ENCODE data around the gene LGALSL.

LGALSL gene

GRCh38 chr2:64474121-64474571, 20.2 kb downstream of the LGALSL start:
- no peak for DNase-seq

GRCh38 chr2:64474636-64475035, 20.7 kb downstream of the LGALSL start:
- no peak for DNase-seq

GRCh38 chr2:64477037-64477436, 23.1 kb downstream of the LGALSL start:
- no peak for DNase-seq

GRCh38 chr2:64477979-64478378, 24.0 kb downstream of the LGALSL start:
- DNase-seq: no peak

- DNase-seq: no peak
Observed at GRCh38 chr2:64478502-64479230, 24.7 kb downstream of the LGALSL start.

- no peak for DNase-seq
Observed at GRCh38 chr2:64479259-64480117, 25.5 kb downstream of the LGALSL start.

- no peak for DNase-seq
Observed at GRCh38 chr2:64481665-64482064, 27.7 kb downstream of the LGALSL start.

- no peak for DNase-seq
Observed at GRCh38 chr2:64482243-64482642, 28.3 kb downstream of the LGALSL start.

- no peak for DNase-seq
Observed at GRCh38 chr2:64482765-64483504, 29.0 kb downstream of the LGALSL start.

- DNase-seq: no peak
Observed at GRCh38 chr2:64485331-64485730, 31.4 kb downstream of the LGALSL start.

GRCh38 chr2:64485961-64486360, 32.0 kb downstream of the LGALSL start:
- DNase-seq: no peak

- DNase-seq: no peak
Observed at GRCh38 chr2:64487256-64488049, 33.5 kb downstream of the LGALSL start.

GRCh38 chr2:64488050-64488974, 34.4 kb downstream of the LGALSL start:
- DNase-seq: peak in 1 of 2 donors; percentile 25

- DNase-seq: no peak
Observed at GRCh38 chr2:64489081-64489751, 35.3 kb downstream of the LGALSL start.

- DNase-seq: no peak
Observed at GRCh38 chr2:64491426-64491825, 37.5 kb downstream of the LGALSL start.

GRCh38 chr2:64492272-64492671, 38.3 kb downstream of the LGALSL start:
- DNase-seq: no peak

- DNase-seq: no peak
Observed at GRCh38 chr2:64492821-64493220, 38.9 kb downstream of the LGALSL start.

- DNase-seq: no peak
Observed at GRCh38 chr2:64493788-64494187, 39.8 kb downstream of the LGALSL start.

GRCh38 chr2:64498438-64498837, 44.5 kb downstream of the LGALSL start:
- DNase-seq: no peak

- DNase-seq: no peak
Observed at GRCh38 chr2:64500549-64500948, 46.6 kb downstream of the LGALSL start.

- DNase-seq: no peak
Observed at GRCh38 chr2:64501946-64502345, 48.0 kb downstream of the LGALSL start.

All from hippocampal formation (tissue), 2 donors.